WERI-Rb-1 (cell line): ENCODE data around the gene PKNOX2.

Experiments used
- DNase-seq: peaks from one replicate; pipeline ENCODE4 v3.0.0-alpha.2; 2020
- H3K27ac ChIP-seq: fragments of 250-450 bp; sonication (Bioruptor Pico); 2 replicates; pipeline ENCODE4 v1.5.1; 2020; ENCODE audit warnings: mild to moderate bottlenecking, moderate library complexity
- H3K27me3 ChIP-seq: fragments of 250-450 bp; sonication (Bioruptor Pico); 2 replicates; pipeline ENCODE4 v1.5.1; 2021; ENCODE audit warnings: mild to moderate bottlenecking, low read depth, moderate library complexity; ENCODE audit not compliant: insufficient read depth, severe bottlenecking
- H3K36me3 ChIP-seq: fragments of 250-450 bp; sonication (Bioruptor Pico); 2 replicates; pipeline ENCODE4 v1.5.1; 2020; ENCODE audit warnings: mild to moderate bottlenecking, moderate library complexity
- H3K4me3 ChIP-seq: 2 replicates; pipeline ENCODE4 v1.5.1; 2011; ENCODE audit warnings: low read depth, mild to moderate bottlenecking, control low read depth, low read length
- H3K9me3 ChIP-seq: fragments of 250-450 bp; sonication (Bioruptor Pico); 2 replicates; pipeline ENCODE4 v1.5.1; 2021; ENCODE audit warnings: mild to moderate bottlenecking, moderate library complexity; ENCODE audit not compliant: severe bottlenecking
- CTCF ChIP-seq: IDR thresholded peaks from 2 replicates; pipeline ENCODE4 v1.5.1; 2011; ENCODE audit warnings: low read depth, mild to moderate bottlenecking, control low read depth, inconsistent platforms, low read length

PKNOX2 gene

GRCh38 chr11:125305345-125305744, 140.8 kb downstream of the PKNOX2 start:
- Histone ChIP-seq H3K4me3 (no peak overlapping the region), H3K9me3 (no peaks in the 10 kb centered on the region), H3K36me3 (no peaks in the 10 kb centered on the region), H3K27ac (no peak overlapping the region), H3K27me3 (no peaks in the 10 kb centered on the region)
- no peak for DNase-seq
- 0 out of 2 replicates have a peak, but pooled peaks have one; percentile 2 for TF ChIP-seq CTCF

- Histone ChIP-seq H3K36me3 (no peaks in the 10 kb centered on the region), H3K27me3 (no peaks in the 10 kb centered on the region), H3K4me3 (no peak overlapping the region), H3K27ac (no peak overlapping the region), H3K9me3 (no peaks in the 10 kb centered on the region)
- DNase-seq = no peak
- TF ChIP-seq CTCF = no peak
Observed at GRCh38 chr11:125306476-125306875, 141.9 kb downstream of the PKNOX2 start.

GRCh38 chr11:125308246-125308645, 143.7 kb downstream of the PKNOX2 start:
- no peak for DNase-seq
- Histone ChIP-seq H3K27me3 (no peaks in the 10 kb centered on the region), H3K27ac (no peak overlapping the region), H3K9me3 (no peaks in the 10 kb centered on the region), H3K4me3 (no peak overlapping the region), H3K36me3 (no peaks in the 10 kb centered on the region)
- no peak for TF ChIP-seq CTCF

- H3K36me3 ChIP-seq = no peaks in the 10 kb centered on the region
- TF ChIP-seq CTCF = no peak
- no peak for DNase-seq
- no peaks in the 10 kb centered on the region for H3K9me3 ChIP-seq
- no peaks in the 10 kb centered on the region for H3K27me3 ChIP-seq
- no peak overlapping the region for H3K4me3 ChIP-seq
- H3K27ac ChIP-seq = no peak overlapping the region
Observed at GRCh38 chr11:125312391-125312790, 147.8 kb downstream of the PKNOX2 start.

GRCh38 chr11:125312812-125313211, 148.3 kb downstream of the PKNOX2 start:
- Histone ChIP-seq H3K27ac (no peak overlapping the region), H3K27me3 (no peaks in the 10 kb centered on the region), H3K9me3 (no peaks in the 10 kb centered on the region), H3K36me3 (no peaks in the 10 kb centered on the region), H3K4me3 (no peak overlapping the region)
- 0 out of 2 replicates have a peak, but pooled peaks have one; percentile 6 for TF ChIP-seq CTCF
- DNase-seq = no peak
